HepG2 (cell line): Measurements from ENCODE around the gene CYP2W1. TPM values are rescaled to one million over a fixed set of nuclear protein-coding genes. Genes with fewer than 3 reads are reported as not detected.

ENCODE experiments used
- HMGXB4 ChIP-seq, 2 experiments: sonication (generic) in 1 of 2; formaldehyde crosslinking in 1 of 2; IDR thresholded peaks; 2 replicates each; pipeline versions ENCODE4 v1.4.0 to v1.6.1; 2018 to 2020; ENCODE audit warnings: missing genetic modification reagents in 2 of 2, borderline replicate concordance in 1 of 2, low read depth in 1 of 2, mild to moderate bottlenecking in 1 of 2, missing biosample characterization in 1 of 2
- MTA1 ChIP-seq: sonication (generic); formaldehyde crosslinking; IDR thresholded peaks from 2 replicates; pipeline ENCODE4 v1.4.0; 2020; ENCODE audit warnings: missing genetic modification reagents, mild to moderate bottlenecking, borderline replicate concordance
- NFKBIZ ChIP-seq: IDR thresholded peaks from 2 replicates; pipeline ENCODE4 v1.6.1; 2018; ENCODE audit warnings: missing genetic modification reagents, missing compliant biosample characterization
- PLRG1 ChIP-seq: fragments of 450-650 bp; conservative IDR thresholded peaks from 2 replicates; pipeline ENCODE4 v1.6.1; 2016
- POLR2G ChIP-seq: fragments of 200-400 bp; formaldehyde crosslinking; IDR thresholded peaks from 2 replicates; pipeline ENCODE4 v1.6.1; 2018; ENCODE audit warnings: mild to moderate bottlenecking, low read depth, low read length, moderate library complexity
- PRMT3 ChIP-seq: sonication (generic); formaldehyde crosslinking; IDR thresholded peaks from 2 replicates; pipeline ENCODE4 v1.8.1; 2022; ENCODE audit warnings: low read depth, mild to moderate bottlenecking, moderate library complexity, missing genetic modification reagents, borderline replicate concordance
- RBFOX2 ChIP-seq: fragments of 200-400 bp; formaldehyde crosslinking; IDR thresholded peaks from 2 replicates; pipeline ENCODE4 v1.6.1; 2017; ENCODE audit warnings: low read depth, mild to moderate bottlenecking, low read length
- SKI ChIP-seq: fragments of 450-650 bp; IDR thresholded peaks from one replicate; pipeline ENCODE4 v1.6.1; 2018; ENCODE audit warnings: mild to moderate bottlenecking; ENCODE audit not compliant: partially characterized antibody
- SMARCE1 ChIP-seq: fragments of 450-650 bp; IDR thresholded peaks from 2 replicates; pipeline ENCODE4 v1.6.1; 2017; ENCODE audit warnings: borderline replicate concordance
- ZFAT ChIP-seq: sonication (generic); formaldehyde crosslinking; conservative IDR thresholded peaks from 2 replicates; pipeline ENCODE4 v1.8.1; 2023; ENCODE audit warnings: missing genetic modification reagents, inconsistent platforms
- ZFP41 ChIP-seq: sonication (generic); formaldehyde crosslinking; IDR thresholded peaks from 2 replicates; pipeline ENCODE4 v1.4.0; 2020; ENCODE audit warnings: mild to moderate bottlenecking, missing genetic modification reagents, borderline replicate concordance
- ZNF280D ChIP-seq: sonication (generic); formaldehyde crosslinking; IDR thresholded peaks from 2 replicates; pipeline ENCODE4 v1.5.1; 2020; ENCODE audit warnings: mild to moderate bottlenecking, missing genetic modification reagents
- ZNF460 ChIP-seq: sonication (generic); formaldehyde crosslinking; IDR thresholded peaks from 2 replicates; pipeline ENCODE4 v1.5.1; 2020; ENCODE audit warnings: missing genetic modification reagents, mild to moderate bottlenecking, borderline replicate concordance
- ZNF552 ChIP-seq: sonication (generic); formaldehyde crosslinking; IDR thresholded peaks from 2 replicates; pipeline ENCODE4 v1.9.0; 2022; ENCODE audit warnings: missing genetic modification reagents, mild to moderate bottlenecking, borderline replicate concordance
- ZSCAN29 ChIP-seq: sonication (generic); formaldehyde crosslinking; conservative IDR thresholded peaks from 2 replicates; pipeline ENCODE4 v1.4.0; 2020; ENCODE audit warnings: mild to moderate bottlenecking, missing genetic modification reagents
- polyA plus RNA-seq, 8 experiments: library from polyadenylated mRNA; depleted of rRNA in 3 of 8; stranded (reverse) in 7 of 8; unstranded in 1 of 8; fragments of >200 nt; fragmentation: Illumina TruSeq in 4 of 8; extraction: Trizol in 4 of 8; gene quantifications; 2 replicates each; pipeline versions ENCODE4 v1.2.1 to v1.2.3, GENCODE V29; 2011 to 2016; ENCODE audit warnings: low read depth in 4 of 8, missing spikeins in 1 of 8, mixed read lengths in 1 of 8; ENCODE audit not compliant: insufficient read depth in 1 of 8
- total RNA-seq, 5 experiments: library from RNA; depleted of rRNA; stranded (reverse); fragments of >200 nt; fragmentation: Illumina TruSeq; extraction: Trizol; gene quantifications; 2 replicates each; pipeline ENCODE4 v1.2.3, GENCODE V29; 2016; ENCODE audit warnings: low read depth in 1 of 5
- TF ChIP-seq, protein P1 (sequence below), 2 experiments: sonication (generic) in 1 of 2; formaldehyde crosslinking in 1 of 2; IDR thresholded peaks; 2 replicates each; pipeline versions ENCODE4 v1.5.1 to v1.6.1; 2011 to 2020; ENCODE audit warnings: borderline replicate concordance in 1 of 2, low read depth in 1 of 2, low read length in 1 of 2, mild to moderate bottlenecking in 1 of 2, missing genetic modification reagents in 1 of 2, moderate library complexity in 1 of 2

Gene CYP2W1
- total and polyA plus RNA-seq, 2 of the 13 experiments (the other 11 are each of a cell fraction or from before 2014, with no cell fraction given), result 19.5 to 31.7 TPM

GRCh38 chr7:978416-979091 lies 4.4 kb upstream of the CYP2W1 start (continued):
- TF ChIP-seq ZNF280D (CRISPR knock-in tag), result peak; percentile 73; the same call in 1 of the 2 replicates
- peak; percentile 33 for TF ChIP-seq SKI
- no peak for TF ChIP-seq ZSCAN29
- TF ChIP-seq PRMT3 (CRISPR knock-in tag), result no peak
- TF ChIP-seq MTA1 (CRISPR knock-in tag), result no peak
- peak; percentile 42; the same call in 1 of the 2 replicates for TF ChIP-seq POLR2G
- no peak for TF ChIP-seq NFKBIZ
- TF ChIP-seq ZFAT (CRISPR knock-in tag), result no peak
- TF ChIP-seq ZFP41, result no peak
- no peak for TF ChIP-seq ZNF552 (CRISPR knock-in tag)
- TF ChIP-seq ZNF460 (CRISPR knock-in tag), result no peak
- no peak for TF ChIP-seq SMARCE1
- TF ChIP-seq PLRG1, result no peak
- no peak for TF ChIP-seq HMGXB4 (CRISPR knock-in tag; IDR thresholded peaks at IDR 0.05; ENCODE audit: borderline replicate concordance in 1 of 2, low read depth in 1 of 2)
- TF ChIP-seq RBFOX2, result peak; percentile 69
- TF ChIP-seq, protein P1, sequence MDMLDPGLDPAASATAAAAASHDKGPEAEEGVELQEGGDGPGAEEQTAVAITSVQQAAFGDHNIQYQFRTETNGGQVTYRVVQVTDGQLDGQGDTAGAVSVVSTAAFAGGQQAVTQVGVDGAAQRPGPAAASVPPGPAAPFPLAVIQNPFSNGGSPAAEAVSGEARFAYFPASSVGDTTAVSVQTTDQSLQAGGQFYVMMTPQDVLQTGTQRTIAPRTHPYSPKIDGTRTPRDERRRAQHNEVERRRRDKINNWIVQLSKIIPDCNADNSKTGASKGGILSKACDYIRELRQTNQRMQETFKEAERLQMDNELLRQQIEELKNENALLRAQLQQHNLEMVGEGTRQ (IDR thresholded peaks at IDR 0.05; ENCODE audit: low read depth, low read length), result no peak
- TF ChIP-seq, protein P1 (CRISPR knock-in tag; IDR thresholded peaks at IDR 0.05; ENCODE audit: borderline replicate concordance), result 0 out of 2 replicates have a peak, but pooled peaks have one; percentile 5
